ENCODE data around the gene GPC6.

Gene GPC6

GRCh38 chr13:94236132-94236531 lies 1009.5 kb downstream of the GPC6 start:
- Histone ChIP-seq H3K9me3 (ENCODE audit: low read length) (no peaks in the 10 kb centered on the region), H3K27ac (ENCODE audit: low read depth, low read length, poor library complexity, severe bottlenecking) (no peak overlapping the region), H3K4me1 (ENCODE audit: insufficient read depth, low read length, severe bottlenecking) (no peaks in the 10 kb centered on the region), H2AFZ (ENCODE audit: low read length) (no peak overlapping the region), H3K36me3 (ENCODE audit: insufficient read depth, low read length) (no peaks in the 10 kb centered on the region), H3K27me3 (ENCODE audit: insufficient read depth, low read length) (no peaks in the 10 kb centered on the region), H3K4me3 (ENCODE audit: low read depth, low read length, poor library complexity, severe bottlenecking) (no peak overlapping the region), H3K79me2 (ENCODE audit: insufficient read depth, low read length) (no peaks in the 10 kb centered on the region), H3K4me2 (ENCODE audit: low read length) (no peak overlapping the region), H3K9ac (ENCODE audit: low read length) (no peak overlapping the region), H3F3A (ENCODE audit: insufficient read depth, low read length) (no peaks in the 10 kb centered on the region), H3K9me2 (ENCODE audit: low read depth, low read length) (no peaks in the 10 kb centered on the region), H4K20me1 (ENCODE audit: insufficient read depth, low read length) (no peaks in the 10 kb centered on the region)
- TF ChIP-seq CTCF (IDR thresholded peaks at IDR 0.05; ENCODE audit: low read length), result no peak
- TF ChIP-seq EZH2 (IDR thresholded peaks at IDR 0.05; ENCODE audit: borderline replicate concordance, low read length), result no peak

GRCh38 chr13:94236872-94237271 lies 1010.3 kb downstream of the GPC6 start:
- TF ChIP-seq EZH2 (IDR thresholded peaks at IDR 0.05; ENCODE audit: borderline replicate concordance, low read length) (no peak), CTCF (IDR thresholded peaks at IDR 0.05; ENCODE audit: low read length) (no peak)

GRCh38 chr13:94239135-94239534 lies 1012.5 kb downstream of the GPC6 start:
- Histone ChIP-seq H4K20me1 (ENCODE audit: insufficient read depth, low read length) (no peaks in the 10 kb centered on the region), H3K9me3 (ENCODE audit: low read length) (no peaks in the 10 kb centered on the region), H3K27ac (ENCODE audit: low read depth, low read length, poor library complexity, severe bottlenecking) (no peak overlapping the region), H3K9ac (ENCODE audit: low read length) (no peak overlapping the region), H3K4me1 (ENCODE audit: insufficient read depth, low read length, severe bottlenecking) (no peaks in the 10 kb centered on the region), H3K27me3 (ENCODE audit: insufficient read depth, low read length) (no peaks in the 10 kb centered on the region), H3K9me2 (ENCODE audit: low read depth, low read length) (no peaks in the 10 kb centered on the region), H3K4me3 (ENCODE audit: low read depth, low read length, poor library complexity, severe bottlenecking) (no peak overlapping the region), H3K4me2 (ENCODE audit: low read length) (no peak overlapping the region), H3F3A (ENCODE audit: insufficient read depth, low read length) (no peaks in the 10 kb centered on the region), H2AFZ (ENCODE audit: low read length) (no peak overlapping the region), H3K79me2 (ENCODE audit: insufficient read depth, low read length) (no peaks in the 10 kb centered on the region), H3K36me3 (ENCODE audit: insufficient read depth, low read length) (no peaks in the 10 kb centered on the region)
- TF ChIP-seq CTCF (IDR thresholded peaks at IDR 0.05; ENCODE audit: low read length) (no peak), EZH2 (IDR thresholded peaks at IDR 0.05; ENCODE audit: borderline replicate concordance, low read length) (no peak)

More at GRCh38 chr13:94236872-94237271, 1010.3 kb downstream of the GPC6 start:
- Histone ChIP-seq H3K9ac (ENCODE audit: low read length) (no peak overlapping the region), H3K36me3 (ENCODE audit: insufficient read depth, low read length) (no peaks in the 10 kb centered on the region), H3F3A (ENCODE audit: insufficient read depth, low read length) (no peaks in the 10 kb centered on the region), H3K9me2 (ENCODE audit: low read depth, low read length) (no peaks in the 10 kb centered on the region), H3K4me1 (ENCODE audit: insufficient read depth, low read length, severe bottlenecking) (no peaks in the 10 kb centered on the region), H3K9me3 (ENCODE audit: low read length) (no peaks in the 10 kb centered on the region), H4K20me1 (ENCODE audit: insufficient read depth, low read length) (no peaks in the 10 kb centered on the region), H3K27me3 (ENCODE audit: insufficient read depth, low read length) (no peaks in the 10 kb centered on the region), H3K4me2 (ENCODE audit: low read length) (no peak overlapping the region), H3K4me3 (ENCODE audit: low read depth, low read length, poor library complexity, severe bottlenecking) (no peak overlapping the region), H3K79me2 (ENCODE audit: insufficient read depth, low read length) (no peaks in the 10 kb centered on the region), H2AFZ (ENCODE audit: low read length) (no peak overlapping the region), H3K27ac (ENCODE audit: low read depth, low read length, poor library complexity, severe bottlenecking) (no peak overlapping the region)

Measured in OCI-LY1 (cell line).